Pulmonary artery endothelial cell (primary cell): Measurements from ENCODE around the gene PIK3CA. TPM values are rescaled to one million over a fixed set of nuclear protein-coding genes. Genes with fewer than 3 reads are reported as not detected.
A peak's percentile ranks its signal among the peaks of the same experiment; 100 is the strongest.
"Not testable (repeated sequence)": the region's sequence is repeated elsewhere in the genome, so short reads cannot be mapped to it uniquely, and the experiment has no call there.

ENCODE experiments used
- DNase-seq: peaks from one replicate; pipeline ENCODE4 v3.0.0-alpha.2; 2011; ENCODE audit warnings: low read depth, low spot score
- total RNA-seq: library from RNA; depleted of rRNA; stranded (reverse); fragments of >200 nt; gene quantifications from 2 replicates; pipeline ENCODE4 v1.2.3, GENCODE V29; 2014

The PIK3CA gene
- 26.2 and 44.0 TPM in 2 replicates for total RNA-seq

- DNase-seq: peak; percentile 97
Measured at GRCh38 chr3:179147873-179148615, at the start of gene PIK3CA. Gene PIK3CA (plus strand): TSS chr3:179148357. CDS start chr3:179198826, 50,469 bp downstream.

- DNase-seq: no peak
Measured at GRCh38 chr3:179098388-179099077, 49.6 kb upstream of the PIK3CA start.

GRCh38 chr3:179100652-179101051 lies 47.5 kb upstream of the PIK3CA start:
- no peak for DNase-seq

- DNase-seq: no peak
Measured at GRCh38 chr3:179105881-179106280, 42.3 kb upstream of the PIK3CA start.

- no peak for DNase-seq
Measured at GRCh38 chr3:179107617-179108016, 40.5 kb upstream of the PIK3CA start.

GRCh38 chr3:179108086-179108485 lies 40.1 kb upstream of the PIK3CA start:
- DNase-seq: no peak

GRCh38 chr3:179113903-179114302 lies 34.3 kb upstream of the PIK3CA start:
- DNase-seq: no peak

- not testable (repeated sequence) for DNase-seq
Measured at GRCh38 chr3:179115444-179115843, 32.7 kb upstream of the PIK3CA start.

- no peak for DNase-seq
Measured at GRCh38 chr3:179116816-179117215, 31.3 kb upstream of the PIK3CA start.

- not testable (repeated sequence) for DNase-seq
Measured at GRCh38 chr3:179132191-179132890, 15.8 kb upstream of the PIK3CA start.

GRCh38 chr3:179133575-179133974 lies 14.6 kb upstream of the PIK3CA start:
- DNase-seq: no peak

GRCh38 chr3:179136195-179136594 lies 12.0 kb upstream of the PIK3CA start:
- DNase-seq: no peak

GRCh38 chr3:179141890-179142289 lies 6.3 kb upstream of the PIK3CA start:
- no peak for DNase-seq

GRCh38 chr3:179146911-179147513 lies 1.1 kb upstream of the PIK3CA start:
- no peak for DNase-seq

- DNase-seq: no peak
Measured at GRCh38 chr3:179147514-179147872, 664 bp upstream of the PIK3CA start.

- no peak for DNase-seq
Measured at GRCh38 chr3:179148616-179149405, 654 bp downstream of the PIK3CA start.

GRCh38 chr3:179149406-179149867 lies 1.3 kb downstream of the PIK3CA start:
- no peak for DNase-seq

- DNase-seq: no peak
Measured at GRCh38 chr3:179149951-179150350, 1.8 kb downstream of the PIK3CA start.

GRCh38 chr3:179150610-179151009 lies 2.5 kb downstream of the PIK3CA start:
- no peak for DNase-seq

GRCh38 chr3:179151474-179151873 lies 3.3 kb downstream of the PIK3CA start:
- DNase-seq: no peak

GRCh38 chr3:179156170-179156569 lies 8.0 kb downstream of the PIK3CA start:
- no peak for DNase-seq
